Measurements from ENCODE around the gene GMDS.
A peak's percentile ranks its signal among the peaks of the same experiment; 100 is the strongest.
"Not testable (repeated sequence)": the region's sequence is repeated elsewhere in the genome, so short reads cannot be mapped to it uniquely, and the experiment has no call there.

GMDS gene

DNA sequence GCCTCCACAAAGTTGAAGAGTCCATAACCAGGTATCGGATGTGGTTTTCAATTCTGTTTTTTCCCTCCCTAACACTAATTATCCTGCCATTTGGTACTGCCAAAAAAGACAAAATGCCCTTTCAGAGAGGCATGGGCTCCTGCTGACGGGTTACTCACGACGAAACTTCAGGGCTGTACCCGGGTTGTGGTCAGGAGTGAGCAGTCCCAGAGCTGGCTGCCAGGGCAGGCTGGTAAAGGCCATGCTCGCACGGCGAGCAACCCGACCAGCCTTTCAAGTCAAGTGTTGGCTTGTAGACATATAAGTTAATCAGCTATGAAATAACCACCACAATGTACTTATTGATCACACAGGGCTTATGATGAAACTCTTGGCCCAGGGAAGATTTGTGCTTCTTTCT lies 483.2 kb downstream of the GMDS start:
- no peak for FAIRE-seq

DNA sequence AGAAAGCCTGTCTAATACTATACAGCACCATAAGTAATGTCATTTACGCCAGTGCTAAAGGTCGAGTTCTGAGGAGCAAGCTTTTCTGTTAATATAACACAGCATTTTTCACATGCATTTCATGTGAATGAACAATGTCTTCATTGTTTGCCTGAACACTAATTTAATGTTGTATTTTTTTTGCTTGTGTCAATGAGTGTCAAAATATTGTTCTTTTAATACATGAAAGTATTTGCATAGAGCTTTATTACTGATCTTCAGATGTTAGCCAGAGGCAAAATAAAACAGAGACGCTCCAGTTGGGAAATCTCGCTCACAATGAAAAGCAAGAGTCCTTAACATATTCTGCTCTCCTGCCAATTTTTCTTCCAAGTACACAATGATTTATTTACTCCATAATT lies 483.9 kb downstream of the GMDS start:
- peak; percentile 49 for FAIRE-seq

DNA sequence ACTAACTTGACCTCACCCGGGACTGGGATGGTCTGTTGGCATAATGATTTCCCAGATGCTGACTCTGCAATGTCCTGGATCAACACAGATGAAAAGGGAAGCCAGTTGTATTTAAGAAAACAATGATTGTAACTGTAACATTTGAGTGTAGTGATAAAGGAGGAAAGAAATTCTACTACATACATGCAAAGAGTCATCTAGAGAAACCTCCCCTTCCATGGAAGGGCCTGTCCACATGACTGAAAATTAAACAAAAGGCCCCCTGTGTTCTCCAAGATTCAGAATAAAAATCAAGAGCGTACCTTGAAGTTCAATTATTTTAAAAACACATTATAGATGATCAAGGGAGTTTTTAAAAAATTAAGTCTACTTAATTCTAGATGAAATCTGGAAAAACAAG lies 484.5 kb downstream of the GMDS start:
- no peak for FAIRE-seq

- FAIRE-seq: no peak
Observed at GRCh38 chr6:1759870-1760269, 485.5 kb downstream of the GMDS start.

DNA sequence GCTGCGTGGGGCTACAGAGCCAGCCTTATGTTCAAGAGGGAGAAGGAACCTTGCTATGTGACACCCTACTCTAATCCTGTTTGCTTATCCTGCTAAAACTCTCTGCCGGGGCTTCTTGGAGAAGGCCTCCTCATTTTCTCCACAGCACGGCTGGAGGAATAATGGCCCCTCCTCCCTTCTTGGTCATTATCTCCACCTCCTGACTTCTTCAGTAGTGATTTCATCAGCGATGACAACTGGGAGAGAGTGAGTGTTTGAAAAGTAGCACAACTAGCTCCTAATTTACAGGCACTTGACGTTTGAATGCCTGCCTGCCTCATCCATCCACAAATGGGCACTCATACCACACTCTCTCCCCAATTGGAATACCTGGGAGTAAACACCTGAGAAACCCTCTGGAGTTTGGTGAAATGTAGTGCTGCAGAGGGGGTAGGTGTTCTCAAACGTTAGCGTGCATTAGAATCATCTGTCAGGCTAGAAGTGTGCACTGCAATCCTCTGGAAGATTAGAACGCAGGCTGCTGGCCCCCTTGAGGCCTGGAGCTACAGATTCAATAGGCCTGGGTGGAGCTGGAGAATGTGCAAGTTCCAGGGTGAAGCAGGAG lies 487.2 kb downstream of the GMDS start:
- no peak for FAIRE-seq

GRCh38 chr6:1757131-1757530 lies 488.3 kb downstream of the GMDS start:
- no peak for FAIRE-seq

GRCh38 chr6:1756472-1757129 lies 488.8 kb downstream of the GMDS start:
- FAIRE-seq: no peak

- not testable (repeated sequence) for FAIRE-seq
Observed at GRCh38 chr6:1751063-1751462, 494.3 kb downstream of the GMDS start.

- FAIRE-seq: no peak
Observed at GRCh38 chr6:1749041-1749440, 496.4 kb downstream of the GMDS start.

- no peak for FAIRE-seq
Observed at GRCh38 chr6:1747531-1747930, 497.9 kb downstream of the GMDS start.

DNA sequence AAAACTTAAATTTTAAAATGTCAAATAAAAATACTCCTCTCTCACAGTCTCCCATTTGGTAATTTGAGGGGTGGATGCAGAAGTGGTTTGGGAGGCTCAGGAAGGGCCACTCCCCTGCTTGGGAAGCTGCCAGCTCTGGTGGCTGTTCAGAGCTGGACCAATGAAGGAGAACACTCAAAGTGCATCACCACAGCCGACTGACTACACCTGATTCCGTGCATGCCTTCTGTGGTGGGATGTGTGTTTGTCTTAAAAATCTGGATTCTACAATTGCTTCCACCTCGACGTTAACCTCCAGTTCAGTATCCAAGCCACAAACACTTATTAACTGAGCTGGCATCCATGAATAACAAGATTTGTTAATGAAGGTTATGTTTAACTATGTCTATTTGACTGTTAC lies 498.4 kb downstream of the GMDS start:
- no peak for FAIRE-seq

DNA sequence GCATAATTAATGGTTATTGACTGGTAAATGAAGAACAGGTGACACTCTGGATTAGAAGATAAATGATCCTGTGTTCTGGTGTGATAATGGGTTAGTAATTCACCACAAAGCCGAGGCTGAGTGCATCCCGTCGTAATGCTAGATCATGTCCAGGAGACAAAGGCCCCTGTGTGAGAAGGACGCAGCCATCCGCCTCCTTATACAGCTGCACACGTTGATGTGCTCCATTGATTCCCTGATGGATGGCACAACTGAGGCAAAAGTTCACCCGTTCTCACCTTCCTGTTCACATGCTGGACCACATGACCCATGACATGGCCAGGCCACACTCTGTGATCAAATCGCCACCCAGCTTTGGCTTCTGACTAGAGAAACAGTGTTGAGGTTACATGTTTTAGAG lies 499.6 kb downstream of the GMDS start:
- FAIRE-seq: no peak

DNA sequence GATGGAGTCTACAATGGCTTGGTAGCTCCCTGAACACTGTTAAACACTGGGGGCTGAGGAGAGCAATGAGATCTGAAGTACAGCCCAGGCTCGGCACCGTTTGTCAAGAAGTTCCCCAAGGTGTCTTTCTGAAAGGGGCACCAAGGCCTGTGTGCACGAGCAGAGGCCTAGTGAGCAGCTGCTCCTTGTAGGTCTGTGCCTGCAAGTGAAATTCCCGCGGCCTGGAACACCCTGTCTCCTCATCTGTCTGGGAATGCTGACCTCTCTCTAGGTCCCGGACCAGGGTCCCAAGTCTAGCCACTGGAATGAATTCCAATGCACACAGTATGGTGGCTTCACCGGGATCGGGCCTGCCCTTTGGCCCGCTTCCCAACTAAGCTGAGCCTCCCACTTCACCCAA lies 500.9 kb downstream of the GMDS start:
- no peak for FAIRE-seq

DNA sequence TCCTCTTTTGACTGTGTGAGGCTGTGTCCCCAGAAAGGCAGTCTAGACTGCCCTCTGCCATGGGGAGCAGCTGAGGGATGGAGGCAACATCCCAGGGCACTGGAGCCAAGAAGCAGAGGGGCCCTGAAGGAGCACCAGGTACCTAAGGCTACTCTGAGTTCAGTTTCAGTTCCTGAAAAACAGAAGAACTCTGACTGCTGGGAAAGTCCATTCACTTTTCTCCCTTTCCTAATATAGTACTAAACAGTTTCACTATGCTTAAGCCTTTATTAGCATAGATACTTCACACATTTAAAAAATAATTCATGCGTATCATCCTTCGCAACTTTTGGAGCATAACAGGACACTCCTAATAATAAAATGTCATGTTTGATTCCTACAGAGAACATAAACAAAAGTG lies 505.7 kb downstream of the GMDS start:
- no peak for FAIRE-seq

GRCh38 chr6:1739220-1739619 lies 506.2 kb downstream of the GMDS start:
- FAIRE-seq: no peak

- FAIRE-seq: no peak
Observed at GRCh38 chr6:1738558-1739081, 506.8 kb downstream of the GMDS start.

DNA sequence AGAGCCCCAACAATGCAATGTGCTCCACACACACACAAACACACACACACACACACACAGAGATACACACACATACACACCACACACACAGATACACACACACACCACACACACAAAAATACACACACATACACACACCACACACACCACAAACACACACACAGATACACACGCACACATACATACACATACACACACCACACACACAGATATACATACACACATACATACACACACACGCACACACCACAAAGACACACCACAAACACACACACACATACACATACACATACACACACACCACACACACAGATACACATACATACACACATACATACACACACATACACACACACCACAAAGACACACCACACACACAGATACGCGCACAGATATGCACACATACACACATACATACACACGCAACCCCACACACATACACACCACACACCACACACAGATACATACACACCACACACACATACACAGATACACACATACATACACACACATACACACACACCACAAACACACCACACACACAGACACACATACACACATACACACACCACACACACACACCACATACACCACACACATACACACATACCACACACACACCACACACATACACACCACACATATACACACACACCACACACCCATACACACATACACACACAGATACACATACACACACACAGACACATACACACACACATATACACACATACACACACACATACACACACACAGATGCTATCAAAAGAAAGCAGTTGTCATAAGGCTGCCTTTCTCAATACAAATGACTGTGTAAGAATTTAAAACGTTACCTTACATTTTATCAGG lies 507.7 kb downstream of the GMDS start:
- no peak for FAIRE-seq

DNA sequence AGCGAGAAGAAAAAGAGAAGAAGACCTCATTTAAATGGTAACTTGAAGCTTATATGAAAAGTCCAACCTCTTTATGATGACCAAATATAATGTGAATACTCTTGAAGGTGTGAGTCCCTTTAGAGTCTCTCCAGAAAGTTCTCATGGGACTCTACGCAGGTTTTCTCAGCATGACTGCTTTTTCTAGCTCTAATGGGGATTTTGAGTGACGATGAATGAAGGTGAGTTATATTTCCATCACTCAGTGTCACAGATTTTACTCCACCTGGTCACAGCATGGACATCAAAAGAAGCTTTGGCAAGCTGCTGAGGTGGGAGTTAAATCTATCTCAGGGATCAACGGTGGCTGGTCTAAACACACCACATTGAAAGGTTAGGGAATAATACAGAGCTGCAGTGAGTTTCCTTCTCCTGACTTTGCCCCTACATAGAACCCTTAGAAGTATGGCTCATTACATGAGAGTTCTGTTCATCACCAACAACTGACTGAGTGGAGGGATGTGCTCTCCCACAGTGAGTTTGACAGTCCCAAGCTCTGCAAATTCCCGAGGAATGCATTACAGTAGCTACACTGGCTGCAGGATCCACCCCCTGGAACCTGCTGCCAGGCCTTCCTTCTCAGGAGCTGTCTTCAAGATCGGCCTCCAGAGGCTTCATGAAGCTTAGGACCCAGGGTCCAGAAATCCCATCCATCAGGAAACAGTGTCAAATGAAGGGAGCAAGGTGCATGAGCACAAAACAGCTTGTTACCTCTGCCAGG lies 508.9 kb downstream of the GMDS start:
- FAIRE-seq: no peak

- no peak for FAIRE-seq
Observed at GRCh38 chr6:1735239-1735803, 510.1 kb downstream of the GMDS start.

GRCh38 chr6:1730882-1731281 lies 514.5 kb downstream of the GMDS start:
- no peak for FAIRE-seq

- FAIRE-seq: no peak
Observed at GRCh38 chr6:1729750-1730140, 515.7 kb downstream of the GMDS start.

- FAIRE-seq: no peak
Observed at GRCh38 chr6:1729133-1729749, 516.2 kb downstream of the GMDS start.

All from colon (tissue), 2 donors.